Measurements from ENCODE around the gene EEF2K. TPM values are rescaled to one million over a fixed set of nuclear protein-coding genes. Genes with fewer than 3 reads are reported as not detected.
A peak's percentile ranks its signal among the peaks of the same experiment; 100 is the strongest.
"Not testable (repeated sequence)": the region's sequence is repeated elsewhere in the genome, so short reads cannot be mapped to it uniquely, and the experiment has no call there.

EEF2K gene
- total and polyA plus RNA-seq, 5 donors from 2014 or later = 2.7 to 20.1 (median 3.6) TPM

- Mint-ChIP-seq H3K9me3 (no peaks in the 10 kb centered on the region), H3K27ac (peak overlapping the region in 2 of 3 donors; percentile 42 to 62), H3K36me3 (peaks cover 22% of the 10 kb centered on the region), H3K4me3 (peak overlapping the region in 1 of 4 donors; percentile 19), H3K27me3 (no peaks in the 10 kb centered on the region), H3K4me1 (peaks cover 4 to 36% (median 25%) of the 10 kb centered on the region in 4 donors)
- no peak for ATAC-seq (ENCODE audit: low read depth in 2 of 2)
- H3K27ac ChIP-seq (ENCODE audit: insufficient read depth, low read length, poor library complexity, severe bottlenecking) = no peak overlapping the region
- H3K4me1 ChIP-seq (ENCODE audit: control insufficient read depth, insufficient read depth, low read length, poor library complexity, severe bottlenecking) = no peaks in the 10 kb centered on the region
- no peak overlapping the region for H3K4me3 ChIP-seq (ENCODE audit: low read depth, low read length)
- H3K36me3 ChIP-seq (ENCODE audit: control insufficient read depth, insufficient read depth, low read length) = peaks cover 9% of the 10 kb centered on the region
- H3K27me3 ChIP-seq (ENCODE audit: control insufficient read depth, insufficient read depth, low read length) = no peaks in the 10 kb centered on the region
- H3K9me3 ChIP-seq (ENCODE audit: control insufficient read depth in 2 of 2, low read length in 2 of 2) = no peaks in the 10 kb centered on the region
- no peak for DNase-seq
These were observed 8.8 kb downstream of the EEF2K start for GRCh38 chr16:22214889-22215288.

DNA sequence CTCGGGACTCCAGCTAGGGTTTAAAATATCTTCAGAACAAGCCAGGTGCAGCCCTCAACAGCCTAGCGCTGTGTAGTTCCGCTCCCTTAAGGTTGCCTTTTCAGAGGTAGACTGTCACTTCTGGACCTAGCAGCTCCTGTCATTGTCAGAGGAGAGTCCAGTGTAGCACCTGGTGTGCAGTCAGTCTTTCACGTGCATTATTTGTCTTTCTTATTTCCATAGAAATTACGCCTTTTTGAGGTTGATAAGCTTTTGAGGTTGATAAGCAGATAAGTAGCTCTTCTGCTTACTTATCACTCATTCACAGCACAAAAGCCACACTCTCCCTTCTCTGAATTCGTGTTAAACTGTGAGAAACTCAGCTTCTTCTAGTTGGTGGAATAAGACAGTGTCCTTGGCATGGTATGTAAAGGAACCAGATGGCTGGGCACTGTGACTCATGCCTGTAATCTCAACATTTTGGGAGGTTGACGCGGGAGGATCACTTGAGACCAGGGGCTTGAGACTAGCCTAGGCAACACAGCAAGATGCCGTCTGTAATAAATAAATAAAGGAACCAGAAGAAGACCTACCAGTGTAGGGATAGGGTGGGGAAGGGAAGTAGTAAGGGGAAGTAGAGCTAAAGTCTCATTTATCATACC, 10.2 kb downstream of the EEF2K start:
- Mint-ChIP-seq H3K9me3 (no peaks in the 10 kb centered on the region), H3K4me1 (peaks cover 4 to 29% (median 19%) of the 10 kb centered on the region in 4 donors), H3K27ac (peak overlapping the region; percentile 32 to 76 (median 38)), H3K4me3 (peak overlapping the region in 2 of 4 donors; percentile 23 to 80), H3K27me3 (no peaks in the 10 kb centered on the region), H3K36me3 (peaks cover 17% of the 10 kb centered on the region)
- H3K4me3 ChIP-seq (ENCODE audit: low read depth, low read length) = no peak overlapping the region
- H3K4me1 ChIP-seq (ENCODE audit: control insufficient read depth, insufficient read depth, low read length, poor library complexity, severe bottlenecking) = no peaks in the 10 kb centered on the region
- ATAC-seq (ENCODE audit: low read depth in 2 of 2) = peak; percentile 54 to 62
- DNase-seq = peak in 1 of 3 donors; percentile 31
- H3K27me3 ChIP-seq (ENCODE audit: control insufficient read depth, insufficient read depth, low read length) = no peaks in the 10 kb centered on the region
- H3K9me3 ChIP-seq (ENCODE audit: control insufficient read depth in 2 of 2, low read length in 2 of 2) = no peaks in the 10 kb centered on the region
- H3K36me3 ChIP-seq (ENCODE audit: control insufficient read depth, insufficient read depth, low read length) = peaks cover 8% of the 10 kb centered on the region
- no peak overlapping the region for H3K27ac ChIP-seq (ENCODE audit: insufficient read depth, low read length, poor library complexity, severe bottlenecking)

GRCh38 chr16:22216832-22217225, 10.8 kb downstream of the EEF2K start:
- not testable (repeated sequence) for ATAC-seq (ENCODE audit: low read depth in 2 of 2)

DNA sequence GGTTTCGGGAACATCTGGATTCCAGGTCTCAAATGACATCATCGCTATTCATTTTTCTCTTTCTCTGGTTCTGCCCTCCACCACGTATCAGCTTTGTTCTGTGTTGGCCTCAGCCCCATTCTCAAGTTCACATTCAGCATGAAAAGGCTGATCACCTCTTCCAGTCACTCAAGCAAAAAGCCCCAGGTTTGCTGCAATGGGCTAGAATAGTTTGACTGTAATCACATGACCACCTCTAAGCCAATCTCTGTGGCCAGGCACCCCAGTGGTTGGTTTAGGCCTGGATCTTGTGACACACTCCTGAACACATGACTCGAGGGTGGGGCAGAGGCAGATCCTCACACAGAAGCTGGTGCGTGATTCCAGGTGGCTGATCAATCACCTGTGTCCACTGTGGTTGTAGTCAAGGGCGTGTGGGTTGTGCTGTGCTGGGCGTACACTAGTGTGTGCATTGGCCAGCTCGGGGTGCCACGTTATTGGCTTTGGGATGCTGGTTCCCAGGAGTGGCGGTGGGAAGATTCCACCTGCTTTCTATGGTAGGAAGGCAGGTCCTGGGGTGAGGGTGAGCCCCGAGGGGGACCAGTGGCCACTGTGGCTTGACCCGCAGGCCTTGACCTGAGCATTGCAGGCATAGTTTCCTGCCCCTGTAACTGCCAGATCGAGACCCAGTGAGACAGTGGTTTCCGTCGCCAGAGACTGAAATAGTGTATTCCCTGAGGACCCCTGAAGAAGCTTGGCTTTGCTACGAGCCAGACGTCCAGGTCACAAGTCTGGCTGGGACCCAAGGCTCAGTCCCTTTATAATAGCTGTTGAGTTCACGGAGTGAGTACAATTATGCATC, 12.0 kb downstream of the EEF2K start:
- H3K4me3 Mint-ChIP-seq = no peak overlapping the region
- no peaks in the 10 kb centered on the region for H3K4me1 ChIP-seq (ENCODE audit: control insufficient read depth, insufficient read depth, low read length, poor library complexity, severe bottlenecking)
- H3K4me1 Mint-ChIP-seq = peaks cover 4 to 29% (median 19%) of the 10 kb centered on the region in 4 donors
- peak in 1 of 2 donors; percentile 39 for ATAC-seq (ENCODE audit: low read depth in 2 of 2)
- H3K4me3 ChIP-seq (ENCODE audit: low read depth, low read length) = no peak overlapping the region
- no peaks in the 10 kb centered on the region for H3K9me3 ChIP-seq (ENCODE audit: control insufficient read depth in 2 of 2, low read length in 2 of 2)
- no peaks in the 10 kb centered on the region for H3K27me3 Mint-ChIP-seq
- no peak overlapping the region for H3K27ac ChIP-seq (ENCODE audit: insufficient read depth, low read length, poor library complexity, severe bottlenecking)
- H3K9me3 Mint-ChIP-seq = no peaks in the 10 kb centered on the region
- peaks cover 17% of the 10 kb centered on the region for H3K36me3 Mint-ChIP-seq
- H3K27me3 ChIP-seq (ENCODE audit: control insufficient read depth, insufficient read depth, low read length) = no peaks in the 10 kb centered on the region
- peak overlapping the region in 2 of 3 donors; percentile 14 to 23 for H3K27ac Mint-ChIP-seq
- H3K36me3 ChIP-seq (ENCODE audit: control insufficient read depth, insufficient read depth, low read length) = peaks cover 2% of the 10 kb centered on the region
- peak in 1 of 3 donors; percentile 32 for DNase-seq

More at GRCh38 chr16:22216832-22217225, 10.8 kb downstream of the EEF2K start:
- not testable (repeated sequence) for H3K9me3 ChIP-seq (ENCODE audit: control insufficient read depth in 2 of 2, low read length in 2 of 2); H3K4me3 ChIP-seq (ENCODE audit: low read depth, low read length); H3K9me3 Mint-ChIP-seq; H3K27me3 ChIP-seq (ENCODE audit: control insufficient read depth, insufficient read depth, low read length); H3K27me3 Mint-ChIP-seq; DNase-seq; H3K27ac ChIP-seq (ENCODE audit: insufficient read depth, low read length, poor library complexity, severe bottlenecking); H3K36me3 ChIP-seq (ENCODE audit: control insufficient read depth, insufficient read depth, low read length); H3K4me1 ChIP-seq (ENCODE audit: control insufficient read depth, insufficient read depth, low read length, poor library complexity, severe bottlenecking)
- Mint-ChIP-seq H3K4me1 (peaks cover 4 to 29% (median 16%) of the 10 kb centered on the region in 4 donors), H3K36me3 (peaks cover 17% of the 10 kb centered on the region), H3K4me3 (peak overlapping the region in 1 of 4 donors; percentile 80), H3K27ac (peak overlapping the region in 1 of 3 donors; percentile 76)

DNA sequence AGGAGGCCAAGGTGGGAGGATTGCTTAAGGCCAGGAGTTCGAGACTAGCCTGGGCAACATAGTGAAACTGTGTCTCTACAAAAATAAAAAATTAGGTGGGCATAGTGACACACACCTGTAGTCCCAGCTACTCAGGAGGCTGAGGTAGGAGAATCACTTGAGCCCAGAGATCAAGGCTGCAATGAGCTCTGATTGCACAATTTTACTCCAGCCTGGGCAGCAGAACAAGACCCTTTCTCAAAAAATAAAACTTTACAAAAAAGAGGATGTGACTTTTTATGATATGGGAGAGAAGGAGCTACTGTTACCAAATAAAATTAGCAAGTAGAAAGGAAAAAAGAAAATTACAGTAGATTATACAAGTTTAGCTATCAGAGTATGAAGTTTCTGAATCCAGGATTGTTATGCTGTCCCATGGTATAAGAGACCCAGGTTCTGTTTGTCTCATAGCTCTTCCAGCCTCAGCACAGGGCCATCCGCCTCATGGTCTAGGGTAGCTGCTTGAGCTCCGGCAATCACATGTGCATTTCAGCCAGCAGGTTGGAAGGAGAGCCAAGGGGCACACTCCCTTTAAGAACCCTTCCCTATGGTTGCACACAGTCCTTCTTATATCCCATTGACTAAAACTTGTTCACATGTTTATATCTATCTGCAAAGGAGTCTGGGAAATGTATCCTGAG, 13.5 kb downstream of the EEF2K start:
- Histone ChIP-seq H3K4me3 (ENCODE audit: low read depth, low read length) (no peak overlapping the region), H3K36me3 (ENCODE audit: control insufficient read depth, insufficient read depth, low read length) (peaks cover 2% of the 10 kb centered on the region), H3K4me1 (ENCODE audit: control insufficient read depth, insufficient read depth, low read length, poor library complexity, severe bottlenecking) (no peaks in the 10 kb centered on the region), H3K27me3 (ENCODE audit: control insufficient read depth, insufficient read depth, low read length) (no peaks in the 10 kb centered on the region), H3K9me3 (ENCODE audit: control insufficient read depth in 2 of 2, low read length in 2 of 2) (no peaks in the 10 kb centered on the region), H3K27ac (ENCODE audit: insufficient read depth, low read length, poor library complexity, severe bottlenecking) (no peak overlapping the region)
- Mint-ChIP-seq H3K27ac (peak overlapping the region in 1 of 3 donors; percentile 62), H3K9me3 (no peaks in the 10 kb centered on the region), H3K4me3 (no peak overlapping the region), H3K27me3 (no peaks in the 10 kb centered on the region), H3K4me1 (peaks cover 4 to 22% (median 15%) of the 10 kb centered on the region in 4 donors), H3K36me3 (peaks cover 8% of the 10 kb centered on the region)
- DNase-seq = no peak
- no peak for ATAC-seq (ENCODE audit: low read depth in 2 of 2)

- Histone ChIP-seq H3K4me1 (ENCODE audit: control insufficient read depth, insufficient read depth, low read length, poor library complexity, severe bottlenecking) (no peaks in the 10 kb centered on the region), H3K9me3 (ENCODE audit: control insufficient read depth in 2 of 2, low read length in 2 of 2) (no peaks in the 10 kb centered on the region), H3K4me3 (ENCODE audit: low read depth, low read length) (no peak overlapping the region), H3K27ac (ENCODE audit: insufficient read depth, low read length, poor library complexity, severe bottlenecking) (no peak overlapping the region), H3K36me3 (ENCODE audit: control insufficient read depth, insufficient read depth, low read length) (peaks cover 2% of the 10 kb centered on the region), H3K27me3 (ENCODE audit: control insufficient read depth, insufficient read depth, low read length) (no peaks in the 10 kb centered on the region)
- Mint-ChIP-seq H3K36me3 (peaks cover 4% of the 10 kb centered on the region), H3K27ac (no peak overlapping the region), H3K27me3 (no peaks in the 10 kb centered on the region), H3K9me3 (no peaks in the 10 kb centered on the region), H3K4me3 (no peak overlapping the region), H3K4me1 (peaks cover 4 to 19% (median 13%) of the 10 kb centered on the region in 4 donors)
- ATAC-seq (ENCODE audit: low read depth in 2 of 2) = no peak
- DNase-seq = no peak
These were observed 14.0 kb downstream of the EEF2K start for GRCh38 chr16:22220069-22220440.

DNA sequence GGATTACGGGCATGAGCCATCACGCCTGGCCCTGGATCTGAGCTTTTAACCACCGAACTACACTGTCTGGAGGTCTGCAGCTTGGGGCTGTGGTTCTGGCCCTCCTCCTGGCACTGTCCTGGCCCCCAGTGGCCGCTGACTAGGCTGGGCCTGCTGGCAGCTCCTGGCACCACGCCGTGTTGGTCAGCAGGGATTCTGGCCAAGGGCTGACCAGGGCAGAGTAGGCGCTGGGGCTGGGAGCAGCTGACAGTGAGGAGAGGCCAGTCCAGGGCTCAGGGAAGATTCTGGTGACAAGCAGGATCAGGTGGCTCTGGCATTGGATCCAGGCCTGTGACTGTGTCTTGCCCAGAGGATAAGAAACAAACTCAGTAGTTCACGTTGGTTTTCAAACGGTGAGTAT, 14.6 kb downstream of the EEF2K start:
- Mint-ChIP-seq H3K9me3 (no peaks in the 10 kb centered on the region), H3K36me3 (peaks cover 3% of the 10 kb centered on the region), H3K4me1 (peaks cover 4 to 15% (median 9%) of the 10 kb centered on the region in 4 donors), H3K4me3 (no peak overlapping the region), H3K27me3 (no peaks in the 10 kb centered on the region), H3K27ac (peak overlapping the region in 1 of 3 donors; percentile 51)
- DNase-seq (no peak), ATAC-seq (ENCODE audit: low read depth in 2 of 2) (no peak)
- Histone ChIP-seq H3K36me3 (ENCODE audit: control insufficient read depth, insufficient read depth, low read length) (peaks cover 2% of the 10 kb centered on the region), H3K4me3 (ENCODE audit: low read depth, low read length) (no peak overlapping the region), H3K27ac (ENCODE audit: insufficient read depth, low read length, poor library complexity, severe bottlenecking) (no peak overlapping the region), H3K4me1 (ENCODE audit: control insufficient read depth, insufficient read depth, low read length, poor library complexity, severe bottlenecking) (no peaks in the 10 kb centered on the region), H3K9me3 (ENCODE audit: control insufficient read depth in 2 of 2, low read length in 2 of 2) (no peaks in the 10 kb centered on the region), H3K27me3 (ENCODE audit: control insufficient read depth, insufficient read depth, low read length) (no peaks in the 10 kb centered on the region)

All from CD4-positive, CD25-positive, alpha-beta regulatory T cell (primary cell).